ENCODE data around the gene IRF2BPL. TPM values are rescaled to one million over a fixed set of nuclear protein-coding genes. Genes with fewer than 3 reads are reported as not detected.
A peak's percentile ranks its signal among the peaks of the same experiment; 100 is the strongest.

IRF2BPL gene
- 10 to 100 TPM; 50.3 to 62.4 (median 52.7) TPM for polyA plus RNA-seq (ENCODE audit: insufficient read length in 3 of 3)
- long read RNA-seq, donor 1, full-length matches to known transcripts = 141 of 141 reads
- long read RNA-seq, donor 1, partial matches to known transcripts = 0 of 141 reads
- long read RNA-seq, donor 1, other reads (novel, unspliced or antisense) = 0 of 141 reads
- long read RNA-seq, donor 2, full-length matches to known transcripts = 185 of 185 reads
- long read RNA-seq, donor 2, partial matches to known transcripts = 0 of 185 reads
- long read RNA-seq, donor 2, other reads (novel, unspliced or antisense) = 0 of 185 reads
- long read RNA-seq, donor 3, full-length matches to known transcripts = 279 of 279 reads
- long read RNA-seq, donor 3, partial matches to known transcripts = 0 of 279 reads
- long read RNA-seq, donor 3, other reads (novel, unspliced or antisense) = 0 of 279 reads
- long read RNA-seq, donor 4, full-length matches to known transcripts = 70 of 70 reads
- long read RNA-seq, donor 4, partial matches to known transcripts = 0 of 70 reads
- long read RNA-seq, donor 4, other reads (novel, unspliced or antisense) = 0 of 70 reads
- long read RNA-seq, donor 5 = 0 reads
- long read RNA-seq, donor 6, full-length matches to known transcripts = 159 of 159 reads
- long read RNA-seq, donor 6, partial matches to known transcripts = 0 of 159 reads
- long read RNA-seq, donor 6, other reads (novel, unspliced or antisense) = 0 of 159 reads
- long read RNA-seq, donor 7, full-length matches to known transcripts = 176 of 176 reads
- long read RNA-seq, donor 7, partial matches to known transcripts = 0 of 176 reads
- long read RNA-seq, donor 7, other reads (novel, unspliced or antisense) = 0 of 176 reads
- long read RNA-seq, donor 8 = 0 reads
- long read RNA-seq, donor 9, full-length matches to known transcripts = 119 of 119 reads
- long read RNA-seq, donor 9, partial matches to known transcripts = 0 of 119 reads
- long read RNA-seq, donor 9, other reads (novel, unspliced or antisense) = 0 of 119 reads
- long read RNA-seq, donor 10, full-length matches to known transcripts = 127 of 127 reads
- long read RNA-seq, donor 10, partial matches to known transcripts = 0 of 127 reads
- long read RNA-seq, donor 10, other reads (novel, unspliced or antisense) = 0 of 127 reads
- long read RNA-seq, donor 11, full-length matches to known transcripts = 128 of 128 reads
- long read RNA-seq, donor 11, partial matches to known transcripts = 0 of 128 reads
- long read RNA-seq, donor 11, other reads (novel, unspliced or antisense) = 0 of 128 reads
- long read RNA-seq, donor 12, full-length matches to known transcripts = 65 of 65 reads
- long read RNA-seq, donor 12, partial matches to known transcripts = 0 of 65 reads
- long read RNA-seq, donor 12, other reads (novel, unspliced or antisense) = 0 of 65 reads
- long read RNA-seq, donor 13 = 0 reads
- long read RNA-seq, donor 14, full-length matches to known transcripts = 108 of 108 reads
- long read RNA-seq, donor 14, partial matches to known transcripts = 0 of 108 reads
- long read RNA-seq, donor 14, other reads (novel, unspliced or antisense) = 0 of 108 reads
- long read RNA-seq, donor 15, full-length matches to known transcripts = 77 of 77 reads
- long read RNA-seq, donor 15, partial matches to known transcripts = 0 of 77 reads
- long read RNA-seq, donor 15, other reads (novel, unspliced or antisense) = 0 of 77 reads
- long read RNA-seq, donor 16, full-length matches to known transcripts = 285 of 285 reads
- long read RNA-seq, donor 16, partial matches to known transcripts = 0 of 285 reads
- long read RNA-seq, donor 16, other reads (novel, unspliced or antisense) = 0 of 285 reads

DNA sequence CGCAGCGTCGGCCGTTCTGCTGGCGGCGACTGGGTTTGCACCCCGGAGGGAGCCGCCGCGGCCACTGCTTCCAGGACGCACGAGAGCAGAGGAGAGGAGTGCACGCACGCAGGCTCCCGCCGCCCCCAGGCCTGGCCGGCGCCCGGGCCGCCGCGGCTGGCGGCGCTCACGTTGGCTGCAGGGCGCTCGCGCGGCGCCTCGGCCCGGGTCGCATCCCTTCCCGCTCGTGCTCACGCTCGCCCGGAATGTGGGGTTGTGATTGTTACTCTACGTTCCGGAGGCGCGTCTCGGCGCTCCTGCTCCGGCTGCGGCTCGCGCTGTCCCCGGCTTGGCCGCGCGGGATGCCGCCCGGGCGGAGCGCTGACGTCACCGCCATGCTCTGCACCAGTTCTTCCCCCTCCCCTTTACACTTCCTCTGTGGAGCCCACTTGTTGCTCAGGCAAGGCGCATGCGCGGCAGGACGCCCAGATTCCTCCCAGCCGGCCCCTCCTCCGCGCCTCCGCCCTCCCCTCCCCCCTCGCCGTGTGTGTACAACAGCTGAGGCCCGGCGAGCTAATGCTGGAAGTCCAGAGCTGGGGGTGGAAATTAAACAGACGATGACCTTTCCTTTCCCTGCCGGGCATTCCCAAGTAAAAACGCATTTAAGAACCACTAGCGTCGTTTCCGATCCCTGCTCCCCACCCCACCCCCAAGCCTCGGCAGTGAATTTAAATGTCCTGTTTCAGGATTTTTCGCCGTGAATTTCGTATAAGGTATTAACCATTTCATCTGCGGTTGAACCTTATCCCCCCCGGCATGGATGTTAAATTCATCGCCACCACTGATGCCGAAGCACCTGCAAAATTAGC is at the start of gene IRF2BPL:
Gene IRF2BPL, minus strand, starts transcription at position 325 of the 848 bp plus-strand sequence. CDS start 916 bp downstream, outside the sequence.
- DNase-seq (ENCODE audit: extremely low read depth in 1 of 11, low read depth in 9 of 11, low spot score in 4 of 11) = peak in 9 of 11 donors; percentile 93 to 98 (median 96)

DNA sequence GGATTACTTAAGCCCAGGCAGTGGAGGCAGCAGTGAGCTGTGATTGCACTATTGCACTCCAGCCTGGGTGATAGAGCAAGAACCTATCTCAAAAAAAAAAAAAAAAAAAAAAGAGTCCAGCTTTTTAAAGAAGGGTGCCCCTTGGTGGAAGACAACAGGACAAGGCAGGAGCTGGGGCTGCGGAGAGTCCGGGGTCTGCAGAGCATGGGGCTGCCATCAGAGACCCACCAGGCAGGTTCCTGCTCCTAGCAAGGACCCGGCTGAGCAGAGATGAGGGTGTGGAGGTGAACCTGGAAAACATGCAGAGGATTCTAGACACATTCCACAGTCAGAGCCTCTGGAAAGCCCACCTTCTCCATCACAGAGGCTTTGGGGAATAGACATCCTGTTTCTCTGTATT is 48.5 kb upstream of the IRF2BPL start:
- no peak for DNase-seq (ENCODE audit: extremely low read depth in 1 of 11, low read depth in 9 of 11, low spot score in 4 of 11)

DNA sequence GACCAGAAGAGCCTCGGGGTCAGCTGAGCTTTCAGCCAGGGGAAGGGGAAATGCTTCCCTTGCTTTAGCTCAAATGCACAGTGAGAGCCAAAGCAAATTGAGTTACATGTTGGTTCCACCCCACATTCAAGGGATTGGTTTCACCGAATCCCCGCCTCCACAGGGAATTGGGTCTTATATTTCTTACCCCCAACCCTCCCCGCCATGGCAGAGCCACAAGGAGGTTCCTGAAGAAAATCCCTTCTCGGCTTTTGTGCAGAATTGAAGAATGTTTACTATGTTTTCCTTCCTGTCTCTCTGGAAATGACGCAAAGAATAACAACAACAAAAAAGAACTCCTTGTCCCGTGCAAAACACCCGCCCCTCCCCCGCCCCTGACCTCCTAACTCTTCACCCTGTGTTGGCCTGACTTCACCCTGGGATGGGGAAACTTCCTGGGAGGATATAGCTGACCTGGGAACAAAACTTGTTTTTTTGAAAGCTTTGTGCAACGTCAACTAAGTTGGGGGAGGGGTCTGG is 47.7 kb upstream of the IRF2BPL start:
- peak in 7 of 11 donors; percentile 39 to 80 (median 78) for DNase-seq (ENCODE audit: extremely low read depth in 1 of 11, low read depth in 9 of 11, low spot score in 4 of 11)

DNA sequence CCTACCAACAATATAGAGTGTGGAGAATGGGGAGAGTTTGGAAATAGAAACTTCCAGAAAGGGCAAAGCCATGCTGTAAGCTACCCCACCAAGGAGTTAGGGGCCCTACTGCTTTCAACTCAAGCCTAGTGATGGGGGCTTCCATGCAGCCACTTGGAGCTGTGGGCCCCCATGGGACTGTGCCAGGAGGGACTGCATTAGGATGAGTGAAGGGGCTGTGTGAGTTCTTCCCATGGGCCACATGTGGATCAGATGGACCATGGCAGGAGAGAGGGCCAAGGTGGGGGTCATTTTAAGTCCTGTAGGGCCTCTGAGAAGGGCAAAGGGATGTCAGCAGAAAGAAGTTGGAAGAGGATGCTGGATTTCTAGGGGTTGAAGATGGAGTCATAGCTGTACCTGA is 46.5 kb upstream of the IRF2BPL start:
- no peak for DNase-seq (ENCODE audit: extremely low read depth in 1 of 11, low read depth in 9 of 11, low spot score in 4 of 11)

DNA sequence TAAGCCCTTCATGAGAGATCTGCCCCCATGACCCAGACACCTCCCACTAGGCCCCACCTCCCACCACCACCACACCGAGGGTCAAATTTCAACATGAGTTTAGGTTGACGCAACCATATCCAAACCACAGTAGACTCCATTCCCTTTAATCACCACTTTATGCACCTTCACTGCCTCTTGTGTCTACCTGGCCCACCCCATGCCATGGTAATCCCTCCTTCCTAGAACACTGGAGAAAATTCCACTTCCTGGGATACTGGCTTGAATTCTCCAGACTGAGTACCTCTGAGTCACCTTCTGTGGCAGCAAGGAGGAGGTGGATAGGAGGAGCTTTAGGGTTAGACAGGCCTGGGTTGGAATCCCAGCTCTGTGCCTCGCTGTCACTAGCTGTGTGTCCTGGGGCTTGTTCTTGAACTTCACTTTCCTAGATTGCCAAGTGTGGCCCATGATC is 43.5 kb upstream of the IRF2BPL start:
- DNase-seq (ENCODE audit: extremely low read depth in 1 of 11, low read depth in 9 of 11, low spot score in 4 of 11) = no peak

DNA sequence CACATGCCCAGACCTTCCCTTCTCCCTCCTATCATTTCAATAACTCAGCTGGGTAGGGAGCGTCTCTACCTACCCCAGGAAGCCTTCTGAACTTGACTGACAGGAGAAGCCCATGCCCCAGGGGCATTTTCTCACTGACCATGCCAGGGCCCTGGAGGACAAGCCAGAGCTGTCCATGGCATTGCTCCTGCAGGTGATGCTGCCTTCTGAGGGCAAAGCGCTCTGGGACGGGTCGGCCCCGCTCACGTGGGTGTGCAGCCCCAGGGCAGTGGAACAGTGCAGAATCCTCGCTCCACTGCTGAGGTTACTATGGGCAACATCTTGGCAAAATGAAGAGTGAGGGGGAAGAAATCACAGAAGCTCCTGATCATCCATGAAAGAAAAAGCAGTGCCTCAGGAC is 41.0 kb upstream of the IRF2BPL start:
- no peak for DNase-seq (ENCODE audit: extremely low read depth in 1 of 11, low read depth in 9 of 11, low spot score in 4 of 11)

DNA sequence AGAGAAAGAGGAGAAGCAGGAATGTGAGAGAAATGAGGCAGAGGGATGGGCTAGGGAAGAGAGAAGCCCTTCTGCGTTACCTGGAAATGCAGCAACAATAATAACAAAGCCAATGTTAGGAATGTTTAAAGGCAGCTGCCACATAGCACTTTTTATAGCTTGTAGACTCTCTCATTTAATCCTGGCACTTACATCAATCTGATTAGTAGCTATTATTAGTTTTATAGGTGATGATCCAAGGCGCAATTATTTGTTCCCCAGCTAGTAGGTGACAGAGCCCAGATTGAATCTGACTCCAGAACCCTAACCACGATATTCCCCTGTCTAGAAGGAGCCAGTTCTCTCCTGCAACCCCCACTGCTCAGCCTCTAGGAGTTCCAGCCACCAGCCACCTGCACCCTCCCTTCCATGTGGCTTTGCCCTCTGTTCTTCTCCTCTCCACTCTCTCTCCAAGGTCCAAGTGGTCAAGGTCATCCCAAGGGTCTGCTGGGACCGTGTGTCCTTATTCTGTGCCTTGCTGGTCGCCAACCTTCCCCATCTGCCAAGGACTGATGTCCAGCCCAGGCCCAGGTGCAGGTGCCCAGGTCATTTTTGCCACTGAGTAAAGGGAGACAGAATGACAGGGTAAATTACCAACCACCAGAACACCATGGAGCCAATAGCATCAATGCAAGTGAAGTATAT is 40.2 kb upstream of the IRF2BPL start:
- DNase-seq (ENCODE audit: extremely low read depth in 1 of 11, low read depth in 9 of 11, low spot score in 4 of 11) = no peak

DNA sequence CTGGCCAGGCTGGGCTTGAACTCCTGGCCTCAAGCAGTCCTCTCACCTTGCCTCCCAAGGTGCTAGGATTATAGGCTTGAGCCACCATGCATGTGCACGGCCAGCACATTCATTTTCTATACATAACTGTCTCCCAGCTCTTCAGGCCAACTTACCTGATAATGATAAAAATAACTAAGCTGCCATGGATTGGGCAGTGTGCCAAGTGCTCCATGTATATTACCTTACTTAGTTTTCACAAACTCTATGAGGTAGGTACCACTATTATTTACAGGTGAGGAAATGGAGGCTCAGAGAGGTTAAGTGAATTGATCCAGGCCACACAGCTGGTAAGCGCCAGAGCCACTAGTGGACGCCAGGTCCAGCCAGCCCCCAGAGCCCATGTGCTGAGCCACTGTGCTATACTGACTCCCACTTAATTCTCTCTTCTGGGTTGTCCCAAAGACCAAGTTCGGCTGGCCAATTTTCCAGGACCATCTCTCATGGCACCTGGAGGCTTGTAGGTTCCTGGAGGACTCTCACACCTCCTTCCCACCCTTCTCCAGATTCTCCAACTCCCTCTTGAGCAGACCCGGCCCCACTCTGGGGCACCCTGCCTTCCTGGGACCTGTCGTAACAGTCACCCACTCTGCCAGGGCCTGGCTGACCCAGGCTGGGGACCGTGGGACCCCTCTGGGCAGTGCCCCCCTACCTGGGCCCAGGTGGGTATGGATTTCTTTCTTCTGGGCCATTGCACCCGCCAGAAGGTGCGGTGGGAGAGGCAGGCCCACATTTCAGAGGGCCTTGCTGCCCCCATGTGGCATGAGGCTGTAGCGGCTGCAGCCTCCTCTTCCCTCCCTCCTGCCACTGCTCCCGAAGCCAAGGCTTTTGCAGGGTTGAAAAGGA is 39.4 kb upstream of the IRF2BPL start:
- DNase-seq (ENCODE audit: extremely low read depth in 1 of 11, low read depth in 9 of 11, low spot score in 4 of 11) = peak in 2 of 11 donors; percentile 49 to 67

DNA sequence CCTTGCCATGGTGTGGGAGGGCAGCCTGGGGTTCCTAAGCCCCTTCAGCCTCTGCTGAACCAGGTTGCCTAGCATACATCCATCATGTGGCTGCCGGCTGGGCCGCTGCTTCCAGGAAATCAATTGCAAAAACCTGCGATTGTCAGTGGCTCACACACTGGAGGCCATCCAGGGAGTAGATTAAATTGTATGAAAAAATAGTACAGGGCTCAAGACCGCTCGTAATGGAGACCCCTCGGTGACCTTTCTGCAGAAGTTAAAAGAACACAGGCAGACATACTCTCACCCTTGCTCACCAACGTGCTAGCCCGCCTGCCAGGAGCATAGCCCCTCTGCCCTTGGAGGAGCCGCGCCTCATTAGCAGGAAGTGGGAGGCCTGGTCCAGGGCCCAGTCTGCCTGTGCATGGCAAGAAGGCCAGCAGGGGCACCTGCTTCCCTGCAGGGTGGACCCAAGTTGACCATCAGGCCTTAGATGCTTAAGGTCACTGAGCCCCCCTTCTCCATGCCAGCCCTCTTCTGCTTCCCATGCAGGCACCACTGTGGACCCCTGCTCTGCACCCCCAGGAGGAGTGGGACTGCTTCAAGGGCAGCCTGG is 38.2 kb upstream of the IRF2BPL start:
- DNase-seq (ENCODE audit: extremely low read depth in 1 of 11, low read depth in 9 of 11, low spot score in 4 of 11) = no peak

DNA sequence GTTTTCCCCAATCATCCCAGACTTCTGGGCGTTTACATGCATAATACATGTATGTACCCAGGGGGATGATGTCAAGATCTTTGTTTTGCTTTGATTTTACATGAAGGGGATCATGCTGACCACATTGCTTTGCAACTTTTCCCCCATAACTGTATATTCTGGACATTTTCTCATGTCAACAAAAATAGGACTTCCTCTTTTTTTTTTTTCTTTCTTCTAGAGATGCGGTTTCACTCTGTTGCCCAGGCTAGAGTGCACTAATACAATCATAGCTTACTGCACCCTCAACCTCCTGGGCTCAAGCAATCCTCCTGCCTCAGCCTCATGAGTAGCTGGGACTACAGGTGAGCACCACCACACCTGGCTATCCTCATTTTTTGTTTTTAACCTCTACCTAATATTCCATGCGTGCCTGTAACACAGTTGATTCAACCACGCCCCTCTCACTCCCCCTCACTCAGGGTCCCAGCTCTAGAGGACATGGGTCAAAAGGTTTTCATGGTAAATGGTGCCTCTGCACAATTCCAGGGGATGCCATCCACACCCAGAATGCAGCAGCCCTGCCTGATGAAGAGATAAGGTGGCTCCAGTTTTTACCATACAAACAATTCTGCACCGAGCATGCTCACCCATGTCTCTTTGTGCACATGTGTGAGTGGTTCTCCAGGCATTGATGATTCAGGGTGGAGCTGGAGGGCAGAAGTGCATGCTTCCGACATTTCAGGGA is 37.5 kb upstream of the IRF2BPL start:
- no peak for DNase-seq (ENCODE audit: extremely low read depth in 1 of 11, low read depth in 9 of 11, low spot score in 4 of 11)

DNA sequence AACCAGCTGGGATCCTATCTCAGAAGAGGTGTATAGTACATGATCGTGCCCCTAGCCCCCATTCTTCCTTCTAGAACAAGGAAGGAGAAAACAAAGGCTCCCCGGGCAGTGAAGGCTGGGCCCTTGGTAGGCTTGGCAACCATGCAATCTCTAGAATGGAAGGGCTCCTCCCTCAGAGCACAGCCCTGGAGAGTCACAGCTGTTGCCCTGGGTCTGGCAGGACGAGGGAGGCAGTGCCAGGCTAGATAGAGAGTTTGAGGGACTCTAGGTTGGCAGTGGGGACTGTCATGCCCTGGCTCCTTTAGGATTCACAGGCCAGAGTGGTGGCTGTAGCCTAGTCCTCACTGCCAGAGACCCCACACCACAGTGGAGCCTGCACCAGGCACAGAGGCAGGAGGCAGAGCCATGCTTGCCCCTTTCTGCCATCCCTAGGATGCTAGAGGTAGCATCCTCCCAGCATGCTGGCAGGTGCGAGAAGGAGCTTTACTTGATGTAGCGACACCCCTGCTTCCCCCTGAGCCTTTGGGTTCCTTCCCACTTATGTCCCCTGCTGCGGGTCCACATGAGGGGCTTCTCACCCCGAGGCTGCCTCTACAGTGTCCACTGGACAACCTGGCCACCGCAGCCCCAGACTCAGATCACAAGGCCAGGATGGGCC is 36.1 kb upstream of the IRF2BPL start:
- DNase-seq (ENCODE audit: extremely low read depth in 1 of 11, low read depth in 9 of 11, low spot score in 4 of 11) = no peak

DNA sequence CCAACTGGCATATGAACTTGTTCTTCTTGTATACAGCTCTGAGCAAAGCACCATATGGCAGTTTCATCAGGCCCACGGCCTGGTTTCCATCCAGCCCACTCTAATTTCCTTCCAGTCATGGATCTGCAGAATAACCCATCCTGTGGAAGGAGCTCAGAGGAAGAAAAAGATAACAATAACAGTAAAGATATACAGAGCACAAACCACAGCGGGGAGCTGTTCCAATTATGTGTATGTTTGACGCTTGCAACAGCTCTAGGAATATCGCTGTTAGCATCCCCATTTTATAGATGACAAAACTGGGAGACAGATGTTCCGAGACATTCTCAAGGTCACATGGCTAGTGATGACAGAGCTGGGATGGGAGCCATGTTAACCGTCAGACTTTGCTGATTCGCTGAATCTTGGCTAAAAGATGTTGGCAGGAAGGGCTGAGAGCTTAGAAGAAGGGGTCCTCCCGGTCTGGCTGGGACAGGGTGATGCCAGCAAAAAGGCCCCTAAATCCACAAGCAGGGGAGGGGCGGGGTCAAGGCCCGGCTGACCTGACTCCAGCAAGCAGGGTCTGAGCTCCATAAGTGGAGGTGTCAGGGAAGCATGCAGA is 35.2 kb upstream of the IRF2BPL start:
- no peak for DNase-seq (ENCODE audit: extremely low read depth in 1 of 11, low read depth in 9 of 11, low spot score in 4 of 11)

DNA sequence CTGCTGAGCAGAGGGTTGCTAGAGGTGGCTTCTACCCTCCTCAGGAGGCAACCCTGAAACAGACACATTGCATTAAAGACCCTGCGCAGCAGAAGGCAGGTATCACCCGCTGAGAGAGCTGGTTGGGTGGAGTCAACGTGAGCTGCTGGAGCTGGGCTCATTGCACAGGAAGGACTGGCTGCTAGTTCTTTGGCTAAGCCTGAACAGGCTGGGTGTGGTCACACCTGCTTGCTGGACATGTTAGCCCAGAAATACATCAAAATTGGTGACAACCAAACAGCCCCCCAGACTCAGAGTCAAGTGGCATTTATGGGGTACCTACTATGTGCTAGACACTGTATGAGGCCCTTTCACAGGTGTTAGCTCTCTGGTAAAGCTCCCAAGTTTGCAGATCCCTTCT is 33.8 kb upstream of the IRF2BPL start:
- no peak for DNase-seq (ENCODE audit: extremely low read depth in 1 of 11, low read depth in 9 of 11, low spot score in 4 of 11)
